K562 (cell line): Measurements from ENCODE around the gene VPS13D. TPM values are rescaled to one million over a fixed set of nuclear protein-coding genes. Genes with fewer than 3 reads are reported as not detected.

ENCODE experiments used
- ATAC-seq: fragments of 200-7000 bp; cut with Tn5 transposase; 3 replicates; pipeline ENCODE4 v1.9.1; 2020; ENCODE audit warnings: moderate library complexity
- BruUV-seq: library from RNA; stranded (reverse); fragments of 400-500 nt; replicated peaks from 2 replicates; lab custom pipeline; 2021; lab: Mats Ljungman, UMichigan
- CTCF ChIA-PET: fragments of 300-600 bp; formaldehyde crosslinking; extraction: SDS; loops from one replicate; lab custom pipeline; 2021; ENCODE audit warnings: low intra/inter-chr PET ratio; lab: Yijun Ruan, JAX
- POLR2A ChIA-PET: fragments of 300-600, 350-650 bp; sonication (Branson Sonifier 250); formaldehyde crosslinking; extraction: SDS; loops from one replicate; lab custom pipeline; 2021; ENCODE audit warnings: antibody characterized with exemption, inconsistent platforms; lab: Yijun Ruan, JAX
- DNase-seq, 4 experiments: peaks; one replicate each; pipeline versions ENCODE4 v3.0.0 to v3.0.0-alpha.2; 2011 to 2018; ENCODE audit warnings: low spot score in 3 of 4, mixed read lengths in 3 of 4; ENCODE audit errors: extremely low read depth in 1 of 4
- FAIRE-seq: peaks from 2 replicates; lab custom pipeline; 2011; peaks lifted over from hg19 to GRCh38; lab: Jason Lieb, UNC
- H2AFZ ChIP-seq: 2 replicates; pipeline ENCODE4 v1.6.0; 2011; ENCODE audit warnings: low read depth, low read length, control low read depth, inconsistent platforms
- H3K27ac ChIP-seq: fragments of 200-600 bp; 3 replicates; pipeline ENCODE4 v1.8.0; 2011; ENCODE audit warnings: low read depth, mild to moderate bottlenecking, control low read depth, inconsistent platforms, low read length, moderate library complexity, mixed read lengths; ENCODE audit errors: extremely low read depth
- H3K27me3 ChIP-seq, 2 experiments: fragments of 300-600 bp in 1 of 2; 2 replicates in 1 of 2; 3 replicates in 1 of 2; pipeline versions ENCODE4 v1.6.0 to v1.8.0; 2011; ENCODE audit warnings: inconsistent platforms in 2 of 2, low read length in 2 of 2, mild to moderate bottlenecking in 1 of 2, mixed read lengths in 1 of 2, moderate library complexity in 1 of 2; ENCODE audit not compliant: control insufficient read depth in 2 of 2, insufficient read depth in 2 of 2
- H3K36me3 ChIP-seq: fragments of 300-600 bp; 3 replicates; pipeline ENCODE4 v1.8.0; 2011; ENCODE audit warnings: mild to moderate bottlenecking, low read length, inconsistent platforms; ENCODE audit not compliant: control insufficient read depth, insufficient read depth
- H3K4me1 ChIP-seq, 2 experiments: fragments of 200-600 bp in 1 of 2; replicated peaks in 1 of 2; 2 replicates in 1 of 2; 3 replicates in 1 of 2; pipeline versions ENCODE4 v1.5.1 to v1.8.0; 2011; ENCODE audit warnings: inconsistent platforms in 2 of 2, low read length in 2 of 2, mild to moderate bottlenecking in 1 of 2, mixed read lengths in 1 of 2, moderate library complexity in 1 of 2; ENCODE audit not compliant: control insufficient read depth in 2 of 2, insufficient read depth in 2 of 2
- H3K4me2 ChIP-seq: 2 replicates; pipeline ENCODE4 v1.6.1; 2011; ENCODE audit warnings: low read length, control low read depth, inconsistent platforms, mixed read lengths; ENCODE audit not compliant: insufficient read depth
- H3K4me3 ChIP-seq: fragments of 200-600 bp; sonication (generic), shearing (Covaris generic); 2 replicates; pipeline ENCODE4 v1.5.1; 2016; ENCODE audit warnings: control low read depth, inconsistent platforms
- H3K79me2 ChIP-seq: fragments of 200-600 bp; 3 replicates; pipeline ENCODE4 v1.8.0; 2011; ENCODE audit warnings: low read length, inconsistent platforms; ENCODE audit not compliant: control insufficient read depth, insufficient read depth
- H3K9ac ChIP-seq, 2 experiments: 2 replicates each; pipeline versions ENCODE4 v1.6.0 to v1.6.1; 2011; ENCODE audit warnings: low read depth in 2 of 2, low read length in 2 of 2, control low read depth in 1 of 2, inconsistent platforms in 1 of 2, mild to moderate bottlenecking in 1 of 2, mixed read lengths in 1 of 2; ENCODE audit not compliant: insufficient read depth in 1 of 2
- H3K9me1 ChIP-seq: one replicate; pipeline ENCODE4 v1.6.0; 2011; ENCODE audit warnings: inconsistent platforms, mild to moderate bottlenecking, low read length, moderate library complexity; ENCODE audit not compliant: control insufficient read depth, insufficient read depth
- H3K9me3 ChIP-seq: replicated peaks from 2 replicates; pipeline ENCODE4 v1.5.1; 2011; ENCODE audit warnings: low read depth, low read length, inconsistent platforms; ENCODE audit not compliant: control insufficient read depth, insufficient read depth
- H4K20me1 ChIP-seq: replicated peaks from 2 replicates; pipeline ENCODE4 v1.6.1; 2011; ENCODE audit warnings: low read length, inconsistent platforms, mixed read lengths; ENCODE audit not compliant: control insufficient read depth, insufficient read depth
- BCOR ChIP-seq: fragments of 450-650 bp; IDR thresholded peaks from 2 replicates; pipeline ENCODE4 v1.6.1; 2016
- CCNT2 ChIP-seq: IDR thresholded peaks from 2 replicates; pipeline ENCODE4 v1.6.1; 2011; ENCODE audit warnings: borderline replicate concordance, low read depth, mild to moderate bottlenecking, moderate library complexity, mixed read lengths, low read length; ENCODE audit not compliant: insufficient read length; ENCODE audit errors: extremely low read depth
- FOSL1 ChIP-seq: fragments of 200-800 bp; sonication (Bioruptor generic); conservative IDR thresholded peaks from 2 replicates; pipeline ENCODE4 v1.6.1; 2016; ENCODE audit warnings: missing genetic modification characterization, missing compliant biosample characterization
- HEY1 ChIP-seq: fragments of 250-450 bp; sonication (Bioruptor Pico); IDR thresholded peaks from 2 replicates; pipeline ENCODE4 v1.5.0; 2020; ENCODE audit warnings: mild to moderate bottlenecking, moderate library complexity, borderline replicate concordance
- KDM1A ChIP-seq, 2 experiments: fragments of 450-650 bp; IDR thresholded peaks; 2 replicates each; pipeline ENCODE4 v1.6.1; 2016; ENCODE audit warnings: mild to moderate bottlenecking in 2 of 2
- NFIC ChIP-seq: fragments of 450-650 bp; IDR thresholded peaks from 2 replicates; pipeline ENCODE4 v1.6.1; 2017; ENCODE audit warnings: mild to moderate bottlenecking, inconsistent platforms
- NRF1 ChIP-seq, 2 experiments: fragments of 450-650 bp; IDR thresholded peaks in 1 of 2; conservative IDR thresholded peaks in 1 of 2; 2 replicates each; pipeline ENCODE4 v1.6.1; 2014; ENCODE audit warnings: mild to moderate bottlenecking in 2 of 2
- PHB2 ChIP-seq: fragments of 450-650 bp; IDR thresholded peaks from 2 replicates; pipeline ENCODE4 v1.6.1; 2017; ENCODE audit warnings: low read depth
- RBM25 ChIP-seq: fragments of 200-400 bp; formaldehyde crosslinking; IDR thresholded peaks from 2 replicates; pipeline ENCODE4 v1.6.1; 2018; ENCODE audit warnings: low read length, low read depth, moderate library complexity; ENCODE audit not compliant: severe bottlenecking
- RCOR1 ChIP-seq, 2 experiments: IDR thresholded peaks; 2 replicates each; pipeline ENCODE4 v1.6.1; 2012; ENCODE audit warnings: low read depth in 2 of 2, low read length in 2 of 2, borderline replicate concordance in 1 of 2, improper control_type of control experiment in 1 of 2
- SMAD2 ChIP-seq: fragments of 150-350 bp; IDR thresholded peaks from 2 replicates; pipeline ENCODE4 v1.6.1; 2014; ENCODE audit warnings: low read depth, mild to moderate bottlenecking, low read length
- SUPT5H ChIP-seq: fragments of 450-650 bp; IDR thresholded peaks from 2 replicates; pipeline ENCODE4 v1.6.1; 2016
- ZNF121 ChIP-seq: sonication (generic); formaldehyde crosslinking; conservative IDR thresholded peaks from 2 replicates; pipeline ENCODE4 v1.8.0; 2022; ENCODE audit warnings: missing genetic modification reagents
- ZNF224 ChIP-seq: sonication (generic); formaldehyde crosslinking; IDR thresholded peaks from 2 replicates; pipeline ENCODE4 v1.8.0; 2022; ENCODE audit warnings: mild to moderate bottlenecking, missing genetic modification reagents
- ZNF274 ChIP-seq: IDR thresholded peaks from 2 replicates; pipeline ENCODE4 v1.6.1; 2011; ENCODE audit warnings: low read depth, mild to moderate bottlenecking, low read length, moderate library complexity, borderline replicate concordance
- WGBS: fragments of 100-300 bp; shearing (Covaris generic); methylation state at CpG from one replicate; pipeline ENCODE4 v1.1.6; 2016; ENCODE audit warnings: low coverage, mixed read lengths; ENCODE audit not compliant: insufficient coverage; ENCODE audit errors: missing lambda C conversion rate; 5-methylcytosine and 5-hydroxymethylcytosine counted together
- in situ Hi-C: fragments of 300-500 bp; cut with MboI; formaldehyde crosslinking; loops from 4 replicates; pipeline ENCODE4 v1.15.0; 2018; ENCODE audit warnings: inconsistent platforms, mixed read lengths
- intact Hi-C: fragments of 100-400 bp; cut with micrococcal nuclease; formaldehyde crosslinking; loops from 2 replicates; pipeline ENCODE4 v1.14.2; 2022
- polyA plus RNA-seq, 8 experiments: library from polyadenylated mRNA; depleted of rRNA in 4 of 8; stranded (reverse) in 5 of 8; unstranded in 3 of 8; fragments of >200 nt; fragmentation: Nextera tagmentation in 2 of 8; fragmentation: Illumina TruSeq in 1 of 8; extraction: Ambion mirVana in 2 of 8; extraction: Trizol in 1 of 8; gene quantifications; 2 replicates each; pipeline versions ENCODE4 v1.2.1 to v1.2.3, GENCODE V29; 2011 to 2014; ENCODE audit warnings: inconsistent platforms in 1 of 8, missing spikeins in 1 of 8
- total RNA-seq, 7 experiments: library from RNA; depleted of rRNA in 6 of 7; stranded (reverse); fragments of >200 nt in 6 of 7; fragmentation: Illumina TruSeq in 2 of 7; extraction: Trizol in 2 of 7; gene quantifications; 2 replicates each; pipeline versions ENCODE4 v1.2.1 to v1.2.3, GENCODE V29; 2011 to 2021; ENCODE audit warnings: low replicate concordance in 1 of 7
- TF ChIP-seq, protein P1 (sequence below): sonication (generic); formaldehyde crosslinking; IDR thresholded peaks from 2 replicates; pipeline ENCODE4 v1.8.1; 2023; ENCODE audit warnings: mild to moderate bottlenecking, missing genetic modification reagents
- TF ChIP-seq, protein P2 (sequence below): fragments of 450-650 bp; formaldehyde crosslinking; IDR thresholded peaks from 2 replicates; pipeline ENCODE4 v1.4.0; 2020; ENCODE audit warnings: mild to moderate bottlenecking, moderate library complexity

Gene VPS13D
- total and polyA plus RNA-seq, 9 of the 15 experiments (the other 6 are each of a cell fraction or from before 2014, with no cell fraction given): 6.1 to 51.5 (median 38.5) TPM

DNA sequence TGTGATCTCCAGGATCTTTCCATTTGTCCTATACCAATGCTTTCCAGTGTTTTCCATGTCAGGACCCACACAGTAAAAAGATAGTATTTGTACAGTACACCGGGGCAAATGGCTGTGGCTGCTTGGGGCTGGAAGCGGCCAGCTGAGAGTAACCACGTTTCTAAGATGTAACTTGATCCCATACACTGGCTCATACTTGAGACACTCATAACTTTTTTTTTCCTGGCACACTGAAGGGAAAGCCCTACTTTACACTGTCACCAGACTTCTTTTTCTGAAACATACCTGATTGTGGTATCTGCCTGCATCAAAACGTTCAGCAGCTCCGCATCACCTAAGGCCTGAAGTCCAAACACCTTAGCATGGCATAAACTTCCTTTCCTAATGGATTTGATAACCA, 21.6 kb downstream of the VPS13D start (continued):
- TF ChIP-seq, protein P1, sequence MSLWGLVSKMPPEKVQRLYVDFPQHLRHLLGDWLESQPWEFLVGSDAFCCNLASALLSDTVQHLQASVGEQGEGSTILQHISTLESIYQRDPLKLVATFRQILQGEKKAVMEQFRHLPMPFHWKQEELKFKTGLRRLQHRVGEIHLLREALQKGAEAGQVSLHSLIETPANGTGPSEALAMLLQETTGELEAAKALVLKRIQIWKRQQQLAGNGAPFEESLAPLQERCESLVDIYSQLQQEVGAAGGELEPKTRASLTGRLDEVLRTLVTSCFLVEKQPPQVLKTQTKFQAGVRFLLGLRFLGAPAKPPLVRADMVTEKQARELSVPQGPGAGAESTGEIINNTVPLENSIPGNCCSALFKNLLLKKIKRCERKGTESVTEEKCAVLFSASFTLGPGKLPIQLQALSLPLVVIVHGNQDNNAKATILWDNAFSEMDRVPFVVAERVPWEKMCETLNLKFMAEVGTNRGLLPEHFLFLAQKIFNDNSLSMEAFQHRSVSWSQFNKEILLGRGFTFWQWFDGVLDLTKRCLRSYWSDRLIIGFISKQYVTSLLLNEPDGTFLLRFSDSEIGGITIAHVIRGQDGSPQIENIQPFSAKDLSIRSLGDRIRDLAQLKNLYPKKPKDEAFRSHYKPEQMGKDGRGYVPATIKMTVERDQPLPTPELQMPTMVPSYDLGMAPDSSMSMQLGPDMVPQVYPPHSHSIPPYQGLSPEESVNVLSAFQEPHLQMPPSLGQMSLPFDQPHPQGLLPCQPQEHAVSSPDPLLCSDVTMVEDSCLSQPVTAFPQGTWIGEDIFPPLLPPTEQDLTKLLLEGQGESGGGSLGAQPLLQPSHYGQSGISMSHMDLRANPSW (CRISPR knock-in tag): no peak
- no peak for TF ChIP-seq NFIC
- no peak for TF ChIP-seq HEY1 (CRISPR knock-in tag)
- no peak for TF ChIP-seq CCNT2
- TF ChIP-seq, protein P2, sequence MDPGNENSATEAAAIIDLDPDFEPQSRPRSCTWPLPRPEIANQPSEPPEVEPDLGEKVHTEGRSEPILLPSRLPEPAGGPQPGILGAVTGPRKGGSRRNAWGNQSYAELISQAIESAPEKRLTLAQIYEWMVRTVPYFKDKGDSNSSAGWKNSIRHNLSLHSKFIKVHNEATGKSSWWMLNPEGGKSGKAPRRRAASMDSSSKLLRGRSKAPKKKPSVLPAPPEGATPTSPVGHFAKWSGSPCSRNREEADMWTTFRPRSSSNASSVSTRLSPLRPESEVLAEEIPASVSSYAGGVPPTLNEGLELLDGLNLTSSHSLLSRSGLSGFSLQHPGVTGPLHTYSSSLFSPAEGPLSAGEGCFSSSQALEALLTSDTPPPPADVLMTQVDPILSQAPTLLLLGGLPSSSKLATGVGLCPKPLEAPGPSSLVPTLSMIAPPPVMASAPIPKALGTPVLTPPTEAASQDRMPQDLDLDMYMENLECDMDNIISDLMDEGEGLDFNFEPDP (CRISPR knock-in tag): no peak
- no peak for TF ChIP-seq ZNF224 (CRISPR knock-in tag)
- no peak for TF ChIP-seq PHB2

DNA sequence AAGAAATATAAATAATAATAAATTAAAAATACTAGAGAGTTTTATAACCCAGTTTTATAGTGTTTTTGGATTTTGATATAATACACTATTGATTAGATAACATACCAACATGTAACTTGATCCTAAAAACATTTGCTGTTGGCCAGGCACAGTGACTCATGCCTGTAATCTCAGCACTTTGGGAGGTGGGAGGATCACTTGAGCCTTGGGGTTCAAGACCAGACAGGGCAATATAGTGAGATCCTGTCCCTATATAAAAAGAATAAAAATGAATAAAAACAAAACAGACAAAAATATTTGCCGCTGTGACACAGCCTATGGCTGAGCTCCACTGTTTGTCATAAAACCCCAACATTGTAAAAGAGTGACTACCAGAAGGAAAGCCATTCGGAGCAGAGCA, 26.1 kb downstream of the VPS13D start:
- no peak overlapping the region for H3K4me2 ChIP-seq
- FAIRE-seq (no peak), DNase-seq (no peak), ATAC-seq (no peak)
- no peaks in the 10 kb centered on the region for H3K9me1 ChIP-seq
- BruUV-seq: TSS peak; percentile 18
- POLR2A ChIA-PET: interaction anchor here (0.6 to 1.2 kb wide), 3 partner anchors 9 to 413 kb away, joined by 3 read pairs; no protein-coding TSS in a partner anchor
- no peaks in the 10 kb centered on the region for H3K79me2 ChIP-seq
- in situ Hi-C loops: no loop called here
- TF ChIP-seq NRF1 (conservative IDR thresholded peaks at IDR 0.05 in 1 of 2, IDR thresholded peaks at IDR 0.05 in 1 of 2) (no peak), FOSL1 (tag) (0 out of 2 replicates have a peak, but pooled peaks have one; percentile 26), BCOR (peak; percentile 66; the same call in 1 of the 2 replicates), SUPT5H (no peak), ZNF121 (CRISPR knock-in tag) (peak; percentile 99), ZNF274 (no peak), SMAD2 (no peak), KDM1A (IDR thresholded peaks at IDR 0.05) (peak in 1 of 2 experiments; percentile 25; a peak in 1 of 4 replicates), RBM25 (peak; percentile 85), RCOR1 (IDR thresholded peaks at IDR 0.05; ENCODE audit: borderline replicate concordance in 1 of 2, low read depth in 2 of 2, low read length in 2 of 2) (0 out of 4 replicates have a peak, but pooled peaks of 1 of the 2 experiments have one; percentile 10)
- TF ChIP-seq, all 486 proteins: peak for 6
- intact Hi-C loops: no loop called here
- Histone ChIP-seq H3K4me3 (no peak overlapping the region), H3K27me3 (no peaks in the 10 kb centered on the region), H3K9ac (no peak overlapping the region), H2AFZ (no peak overlapping the region), H3K9me3 (no peaks in the 10 kb centered on the region), H3K4me1 (no peaks in the 10 kb centered on the region), H3K36me3 (peaks cover 77% of the 10 kb centered on the region), H4K20me1 (no peaks in the 10 kb centered on the region), H3K27ac (no peak overlapping the region)
- CTCF ChIA-PET: no interaction called here
- WGBS: 97% methylated on average over 2 of the region's 2 CpGs
